GM12891 (cell line): ENCODE measurements around the gene AVPR2.

Experiments
- PAX5 ChIP-seq: IDR thresholded peaks from 2 replicates; pipeline ENCODE4 v1.6.1; 2011; ENCODE audit warnings: low read length, moderate library complexity, mild to moderate bottlenecking; ENCODE audit not compliant: insufficient read depth, severe bottlenecking
- POLR2A ChIP-seq: IDR thresholded peaks from 2 replicates; pipeline ENCODE4 v1.6.1; 2011; ENCODE audit warnings: low read depth, low read length, control low read depth
- POLR2AphosphoS5 ChIP-seq: IDR thresholded peaks from 2 replicates; pipeline ENCODE4 v1.6.1; 2011; ENCODE audit warnings: low read depth, low read length, control low read depth
- POU2F2 ChIP-seq: IDR thresholded peaks from 2 replicates; pipeline ENCODE4 v1.6.1; 2011; ENCODE audit warnings: low read depth, mild to moderate bottlenecking, control low read depth, low read length, moderate library complexity
- TAF1 ChIP-seq: IDR thresholded peaks from 2 replicates; pipeline ENCODE4 v1.6.1; 2011; ENCODE audit warnings: low read depth, low read length, control low read depth

- TF ChIP-seq POLR2A (no peak), POLR2AphosphoS5 (no peak), POU2F2 (no peak), PAX5 (no peak), TAF1 (no peak)
Observed at GRCh38 chrX:153875391-153876111, 28.9 kb upstream of the AVPR2 start.
